Cardiac muscle cell (in vitro differentiated cells and primary cell): ENCODE results near the gene CLASP1. TPM values are rescaled to one million over a fixed set of nuclear protein-coding genes. Genes with fewer than 3 reads are reported as not detected.

Source experiments
- DNase-seq, 2 donors: peaks; one replicate each; pipeline versions ENCODE4 v3.0.0 to v3.0.0-alpha.2; 2010 to 2017; ENCODE audit warnings: low read depth in 1 of 2, low spot score in 1 of 2
- H3K27ac ChIP-seq: fragments of 200-600 bp; sonication (generic); 2 replicates; pipeline ENCODE4 v1.5.1; 2016
- H3K27me3 ChIP-seq: fragments of 200-600 bp; sonication (generic); 2 replicates; pipeline ENCODE4 v1.6.0; 2016; ENCODE audit warnings: control low read depth
- H3K36me3 ChIP-seq: fragments of 200-600 bp; sonication (generic); 2 replicates; pipeline ENCODE4 v1.5.1; 2016; ENCODE audit warnings: control low read depth
- H3K4me1 ChIP-seq: fragments of 200-600 bp; sonication (generic); 2 replicates; pipeline ENCODE4 v1.8.1; 2017; ENCODE audit warnings: low read depth, mild to moderate bottlenecking, mixed run types
- H3K4me3 ChIP-seq: fragments of 200-600 bp; sonication (generic); 2 replicates; pipeline ENCODE4 v1.5.1; 2016; ENCODE audit warnings: mild to moderate bottlenecking
- H3K9me3 ChIP-seq: fragments of 200-600 bp; sonication (generic); 2 replicates; pipeline ENCODE4 v1.5.1; 2017; ENCODE audit warnings: low read depth, mild to moderate bottlenecking, control low read depth
- CTCF ChIP-seq: IDR thresholded peaks from 2 replicates; pipeline ENCODE4 v1.5.1; 2012; ENCODE audit warnings: low read depth, mild to moderate bottlenecking, low read length
- polyA plus RNA-seq: library from polyadenylated mRNA; unstranded; fragments of >200 nt; fragmentation: Nextera tagmentation; extraction: Ambion mirVana; gene quantifications from 2 replicates; pipeline ENCODE4 v1.2.1, GENCODE V29; 2016
- total RNA-seq: library from RNA; depleted of rRNA; stranded (reverse); fragments of >200 nt; gene quantifications from 2 replicates; pipeline ENCODE4 v1.2.3, GENCODE V29; 2016

CLASP1 gene
- total and polyA plus RNA-seq, 2 experiments from 2014 or later, result 24.8 to 53.0 TPM

DNA sequence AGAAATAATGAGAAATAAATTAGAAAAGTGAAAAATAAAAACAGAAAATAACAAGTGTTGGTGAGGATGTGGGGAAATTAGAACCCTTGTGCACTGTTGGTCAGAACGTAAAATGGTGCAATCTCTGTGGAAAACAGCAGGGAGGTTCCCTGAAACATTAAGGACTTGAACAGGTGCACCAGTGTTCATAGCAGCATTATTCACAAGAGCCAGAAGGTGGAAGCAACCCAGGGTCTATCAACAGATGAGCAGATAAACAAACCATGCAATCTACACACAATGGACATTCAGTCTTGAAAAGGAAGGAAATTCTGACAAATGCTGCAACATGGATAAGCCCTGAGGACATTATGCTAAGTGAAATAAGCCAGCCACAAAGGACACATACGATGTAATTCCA, 306.1 kb downstream of the CLASP1 start:
- Histone ChIP-seq H3K9me3 (no peaks in the 10 kb centered on the region), H3K4me1 (no peaks in the 10 kb centered on the region), H3K27me3 (no peaks in the 10 kb centered on the region), H3K36me3 (peaks cover 43% of the 10 kb centered on the region), H3K4me3 (no peak overlapping the region), H3K27ac (no peak overlapping the region)
- DNase-seq, result no peak
- no peak for TF ChIP-seq CTCF

DNA sequence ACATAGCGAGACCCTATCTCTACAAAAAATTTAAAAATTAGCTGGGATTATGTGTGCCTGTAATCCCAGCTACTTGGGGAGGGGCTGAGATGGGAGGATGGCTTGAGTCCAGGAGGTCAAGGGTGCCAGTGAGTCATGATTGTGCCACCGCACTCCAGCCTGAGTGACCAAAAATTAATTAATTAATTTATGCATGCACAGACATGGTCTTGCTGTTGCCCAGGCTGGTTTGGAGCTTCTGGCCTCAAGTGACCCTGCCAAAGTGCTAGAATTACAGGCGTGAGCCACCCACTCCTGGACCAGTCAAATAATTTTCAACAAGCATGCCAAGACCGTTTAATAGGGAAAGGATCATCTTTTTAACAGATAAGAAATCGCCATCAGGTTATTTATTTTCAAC, 306.5 kb downstream of the CLASP1 start:
- H3K36me3 ChIP-seq, result peaks cover 40% of the 10 kb centered on the region

GRCh38 chr2:121340926-121341325, 308.3 kb downstream of the CLASP1 start:
- H3K27ac ChIP-seq, result no peak overlapping the region
- no peak overlapping the region for H3K4me3 ChIP-seq
- H3K27me3 ChIP-seq, result no peaks in the 10 kb centered on the region
- no peak for DNase-seq
- TF ChIP-seq CTCF, result no peak
- no peaks in the 10 kb centered on the region for H3K4me1 ChIP-seq
- no peaks in the 10 kb centered on the region for H3K9me3 ChIP-seq
- peaks cover 26% of the 10 kb centered on the region for H3K36me3 ChIP-seq

More for the DNA sequence above, 306.5 kb downstream of the CLASP1 start:
- no peaks in the 10 kb centered on the region for H3K4me1 ChIP-seq
- no peaks in the 10 kb centered on the region for H3K27me3 ChIP-seq
- H3K9me3 ChIP-seq, result no peaks in the 10 kb centered on the region
- TF ChIP-seq CTCF, result no peak
- H3K4me3 ChIP-seq, result no peak overlapping the region
- no peak for DNase-seq
- no peak overlapping the region for H3K27ac ChIP-seq

DNA sequence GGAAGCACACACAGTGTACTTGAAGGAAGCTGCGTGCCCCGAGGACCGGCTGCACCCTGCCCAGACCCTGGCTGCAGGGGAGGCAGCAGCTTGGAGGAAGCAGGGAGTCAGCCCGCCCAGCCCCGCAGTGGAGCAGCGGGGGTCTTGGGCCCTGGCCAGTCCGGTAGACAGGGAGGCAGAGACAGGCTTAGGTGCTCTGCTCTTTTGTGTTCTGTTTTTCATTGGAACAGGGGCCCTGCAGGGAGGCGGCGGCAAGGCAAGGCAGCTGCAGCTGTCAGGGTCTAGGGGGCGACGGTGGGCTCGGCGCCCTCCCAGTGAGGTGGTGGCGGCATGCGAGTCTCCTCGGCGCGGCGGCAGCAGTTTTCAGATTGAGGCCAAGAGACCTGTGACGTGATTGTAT, 311.0 kb downstream of the CLASP1 start:
- DNase-seq, result no peak
- H3K27ac ChIP-seq, result peak overlapping the region; percentile 1
- no peak for TF ChIP-seq CTCF

DNA sequence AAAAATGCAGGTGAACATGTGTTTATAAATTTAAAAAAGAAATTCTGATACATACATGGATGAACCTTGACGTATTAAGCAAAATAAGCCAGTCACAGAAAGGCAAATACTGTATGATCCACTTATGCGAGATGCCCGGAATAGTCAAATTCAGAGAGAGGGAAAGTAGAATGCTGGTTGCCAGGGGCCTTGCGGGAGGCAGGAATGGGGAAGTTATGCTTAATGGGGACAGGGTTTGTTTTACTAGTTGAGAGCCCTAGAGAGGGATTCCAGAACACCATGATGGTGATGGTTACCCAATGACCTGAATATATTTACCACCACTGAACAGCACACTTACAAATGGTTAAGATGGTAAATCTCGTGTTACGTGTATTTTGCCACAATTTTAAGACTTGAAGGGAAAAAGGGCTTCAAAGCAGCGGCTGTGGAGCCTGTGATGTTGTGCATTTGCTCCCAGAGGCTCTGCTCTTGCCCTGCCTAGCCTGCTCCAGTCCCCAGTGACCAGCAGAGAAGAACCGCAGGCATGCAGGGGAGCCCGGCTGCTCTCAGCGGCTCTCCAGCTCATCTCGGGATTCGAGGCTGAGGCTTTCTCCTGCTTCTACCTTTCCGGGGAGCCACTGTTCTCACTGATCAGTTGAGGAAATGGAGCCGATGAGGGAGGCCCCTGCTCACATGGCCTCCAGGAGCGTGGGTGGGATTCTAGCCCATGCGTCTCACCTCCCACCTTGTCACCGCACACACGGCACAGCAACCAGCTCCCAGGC, 312.6 kb downstream of the CLASP1 start:
- no peak for TF ChIP-seq CTCF
- Histone ChIP-seq H3K27me3 (no peaks in the 10 kb centered on the region), H3K4me3 (no peak overlapping the region), H3K4me1 (no peaks in the 10 kb centered on the region), H3K9me3 (no peaks in the 10 kb centered on the region), H3K36me3 (peaks cover 14% of the 10 kb centered on the region), H3K27ac (no peak overlapping the region)
- DNase-seq, result no peak

More for the DNA sequence above, 311.0 kb downstream of the CLASP1 start:
- H3K9me3 ChIP-seq, result no peaks in the 10 kb centered on the region
- peaks cover 17% of the 10 kb centered on the region for H3K36me3 ChIP-seq
- no peak overlapping the region for H3K4me3 ChIP-seq
- no peaks in the 10 kb centered on the region for H3K27me3 ChIP-seq
- no peaks in the 10 kb centered on the region for H3K4me1 ChIP-seq
